B cell (primary cell): ENCODE results near the gene RIN2. TPM values are rescaled to one million over a fixed set of nuclear protein-coding genes. Genes with fewer than 3 reads are reported as not detected.

Experiments used
- ATAC-seq: fragments of 200-7000 bp; cut with Tn5 transposase; one replicate; pipeline ENCODE4 v1.10.0; 2021; ENCODE audit warnings: low read depth, mild to moderate bottlenecking, moderate number of reproducible peaks, moderate library complexity
- CTCF ChIA-PET: fragments of 350-600 bp; sonication (Branson Sonifier 250); formaldehyde crosslinking; loops from one replicate; lab custom pipeline; 2021; ENCODE audit warnings: antibody characterized with exemption, inconsistent platforms; lab: Charles Lee
- POLR2A ChIA-PET: fragments of 350-600 bp; sonication (Branson Sonifier 250); formaldehyde crosslinking; loops from one replicate; lab custom pipeline; 2021; ENCODE audit warnings: antibody characterized with exemption; lab: Charles Lee
- DNase-seq: peaks from one replicate; pipeline ENCODE4 v3.0.0; 2013
- H2AFZ ChIP-seq: 2 replicates; pipeline ENCODE4 v1.6.1; 2012; ENCODE audit warnings: mild to moderate bottlenecking, low read depth, low read length; ENCODE audit not compliant: insufficient read depth, poor library complexity, severe bottlenecking
- H3K27ac ChIP-seq, 2 donors: 1 replicate in 1 of 2; 2 replicates in 1 of 2; pipeline ENCODE4 v1.5.1; 2012 to 2013; ENCODE audit warnings: low read length in 2 of 2, mild to moderate bottlenecking in 2 of 2, moderate library complexity in 1 of 2
- H3K27me3 ChIP-seq, 4 experiments: fragments of 200-600 bp in 1 of 4; sonication (generic) in 1 of 4; replicated peaks in 1 of 4; 1 replicate in 2 of 4; 2 replicates in 2 of 4; pipeline versions ENCODE4 v1.6.1 to v1.7.0; 2013 to 2016; ENCODE audit warnings: low read length in 3 of 4, mild to moderate bottlenecking in 2 of 4, mixed read lengths in 1 of 4, moderate library complexity in 1 of 4; ENCODE audit not compliant: insufficient read depth in 4 of 4, control insufficient read depth in 3 of 4; ENCODE audit errors: control extremely low read depth in 1 of 4
- H3K36me3 ChIP-seq, 2 experiments: replicated peaks in 1 of 2; 1 replicate in 1 of 2; 2 replicates in 1 of 2; pipeline versions ENCODE4 v1.6.1 to v1.7.1; 2013; ENCODE audit warnings: low read length in 1 of 2; ENCODE audit not compliant: insufficient read depth in 2 of 2, control insufficient read depth in 1 of 2; ENCODE audit errors: control extremely low read depth in 1 of 2, extremely low read depth in 1 of 2
- H3K4me1 ChIP-seq, 2 donors: fragments of 200-600 bp in 1 of 2; sonication (generic) in 1 of 2; 1 replicate in 1 of 2; 2 replicates in 1 of 2; pipeline versions ENCODE4 v1.5.1 to v1.6.1; 2013 to 2017; ENCODE audit warnings: low read length in 2 of 2; ENCODE audit not compliant: control insufficient read depth in 2 of 2, insufficient read depth in 2 of 2
- H3K4me2 ChIP-seq: replicated peaks from 2 replicates; pipeline ENCODE3; 2012; ENCODE audit warnings: mild to moderate bottlenecking, low read depth, low read length; ENCODE audit not compliant: poor library complexity, severe bottlenecking
- H3K4me3 ChIP-seq, 5 experiments: fragments of 200-600 bp in 1 of 5; sonication (generic) in 1 of 5; 1 replicate in 3 of 5; 2 replicates in 2 of 5; pipeline versions ENCODE4 v1.5.1 to v1.7.0; 2011 to 2016; ENCODE audit warnings: low read length in 4 of 5, mild to moderate bottlenecking in 4 of 5, low read depth in 2 of 5, control low read depth in 1 of 5, moderate library complexity in 1 of 5; ENCODE audit not compliant: insufficient read depth in 1 of 5; ENCODE audit errors: control extremely low read depth in 1 of 5, extremely low read depth in 1 of 5
- H3K79me2 ChIP-seq: fragments of 200-600 bp; sonication (generic); one replicate; pipeline ENCODE4 v1.6.0; 2016; ENCODE audit warnings: low read length; ENCODE audit not compliant: control insufficient read depth, insufficient read depth
- H3K9ac ChIP-seq: fragments of 200-600 bp; sonication (generic); 2 replicates; pipeline ENCODE4 v1.6.1; 2017; ENCODE audit warnings: mild to moderate bottlenecking, low read length, moderate library complexity
- H3K9me3 ChIP-seq, 3 donors: one replicate each; pipeline versions ENCODE4 v1.6.1 to v1.7.1; 2013; ENCODE audit warnings: low read length in 2 of 3; ENCODE audit not compliant: control insufficient read depth in 2 of 3, insufficient read depth in 1 of 3; ENCODE audit errors: control extremely low read depth in 1 of 3
- H4K20me1 ChIP-seq: 2 replicates; pipeline ENCODE4 v1.6.0; 2012; ENCODE audit warnings: mild to moderate bottlenecking, low read length; ENCODE audit not compliant: insufficient read depth, control insufficient read depth, poor library complexity, severe bottlenecking
- H3K27ac Mint-ChIP-seq: one replicate; pipeline ENCODE4 v1.8.0; 2021; ENCODE audit warnings: mixed read lengths
- H3K27me3 Mint-ChIP-seq: one replicate; pipeline ENCODE4 v1.8.0; 2021; ENCODE audit warnings: mixed read lengths
- H3K4me1 Mint-ChIP-seq: one replicate; pipeline ENCODE4 v1.8.0; 2021; ENCODE audit warnings: mixed read lengths
- H3K4me3 Mint-ChIP-seq: one replicate; pipeline ENCODE4 v1.8.0; 2021; ENCODE audit warnings: mixed read lengths
- H3K9me3 Mint-ChIP-seq: one replicate; pipeline ENCODE4 v1.8.0; 2022; ENCODE audit warnings: mixed read lengths; ENCODE audit not compliant: insufficient read depth
- EZH2 ChIP-seq: IDR thresholded peaks from 2 replicates; pipeline ENCODE4 v1.6.1; 2012; ENCODE audit warnings: borderline replicate concordance, low read depth, mild to moderate bottlenecking, moderate library complexity, low read length; ENCODE audit not compliant: insufficient read depth, poor library complexity, severe bottlenecking
- WGBS: methylation state at CpG from one replicate; pipeline ENCODE4 v1.1.5; 2013; ENCODE audit warnings: missing lambda C conversion rate; ENCODE audit not compliant: insufficient coverage; 5-methylcytosine and 5-hydroxymethylcytosine counted together
- intact Hi-C: fragments of 100-400 bp; cut with micrococcal nuclease; formaldehyde crosslinking; loops from one replicate; pipeline ENCODE4 v1.10.0; 2022
- polyA plus RNA-seq: library from polyadenylated mRNA; depleted of rRNA; stranded (reverse); fragments of >200 nt; gene quantifications from 2 replicates; pipeline ENCODE4 v1.2.3, GENCODE V29; 2012
- total RNA-seq, 2 donors: library from RNA; stranded (reverse); fragments of 120-200 nt in 1 of 2; gene quantifications; 1 replicate in 1 of 2; 2 replicates in 1 of 2; pipeline versions ENCODE4 v1.2.3 to v1.2.4, GENCODE V29; 2013 to 2022
- TF ChIP-seq, protein P1 (sequence below): fragments of 200-600 bp; IDR thresholded peaks from one replicate; pipeline ENCODE4 v1.8.0; 2022; ENCODE audit warnings: antibody characterized with exemption, mild to moderate bottlenecking

RIN2 gene
- total and polyA plus RNA-seq, 2 donors (not counting 1 experiment from before 2014, with no cell fraction given), result 0.15 to 0.32 TPM

DNA sequence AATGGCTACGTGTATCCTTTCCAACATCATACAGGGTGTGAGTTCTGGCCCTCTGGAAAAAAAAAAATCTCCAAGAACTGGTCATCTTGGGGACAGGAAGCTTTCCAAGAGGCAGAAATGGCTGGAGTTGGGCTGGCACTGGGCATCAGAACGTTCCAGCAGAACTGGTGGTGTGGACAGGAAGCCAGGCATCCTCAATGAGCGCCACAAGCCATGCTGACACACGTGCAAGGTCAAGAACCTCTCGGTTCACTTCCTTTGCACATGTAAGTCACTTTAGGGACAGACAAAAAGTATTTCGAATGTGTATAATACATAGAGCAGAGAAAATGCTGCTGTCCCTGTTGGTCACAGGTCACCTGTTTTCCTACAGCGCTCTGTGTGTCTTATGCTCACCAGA is 27.4 kb upstream of the RIN2 start:
- H3K4me1 Mint-ChIP-seq, result peaks cover 35% of the 10 kb centered on the region
- Histone ChIP-seq H3K79me2 (no peaks in the 10 kb centered on the region), H3K36me3 (no peaks in the 10 kb centered on the region), H3K4me2 (no peak overlapping the region), H3K27me3 (no peaks in the 10 kb centered on the region), H2AFZ (no peak overlapping the region), H3K4me3 (no peak overlapping the region), H4K20me1 (no peaks in the 10 kb centered on the region), H3K4me1 (peaks cover 24 to 28% of the 10 kb centered on the region in 2 donors), H3K9ac (no peak overlapping the region), H3K27ac (no peak overlapping the region), H3K9me3 (peaks cover 0 to 6% (median 0%) of the 10 kb centered on the region in 3 donors)
- WGBS, result 40% methylated on average over 2 of the region's 7 CpGs
- no peaks in the 10 kb centered on the region for H3K9me3 Mint-ChIP-seq
- no peak overlapping the region for H3K27ac Mint-ChIP-seq
- ATAC-seq (no peak), DNase-seq (no peak)
- TF ChIP-seq, protein P1, sequence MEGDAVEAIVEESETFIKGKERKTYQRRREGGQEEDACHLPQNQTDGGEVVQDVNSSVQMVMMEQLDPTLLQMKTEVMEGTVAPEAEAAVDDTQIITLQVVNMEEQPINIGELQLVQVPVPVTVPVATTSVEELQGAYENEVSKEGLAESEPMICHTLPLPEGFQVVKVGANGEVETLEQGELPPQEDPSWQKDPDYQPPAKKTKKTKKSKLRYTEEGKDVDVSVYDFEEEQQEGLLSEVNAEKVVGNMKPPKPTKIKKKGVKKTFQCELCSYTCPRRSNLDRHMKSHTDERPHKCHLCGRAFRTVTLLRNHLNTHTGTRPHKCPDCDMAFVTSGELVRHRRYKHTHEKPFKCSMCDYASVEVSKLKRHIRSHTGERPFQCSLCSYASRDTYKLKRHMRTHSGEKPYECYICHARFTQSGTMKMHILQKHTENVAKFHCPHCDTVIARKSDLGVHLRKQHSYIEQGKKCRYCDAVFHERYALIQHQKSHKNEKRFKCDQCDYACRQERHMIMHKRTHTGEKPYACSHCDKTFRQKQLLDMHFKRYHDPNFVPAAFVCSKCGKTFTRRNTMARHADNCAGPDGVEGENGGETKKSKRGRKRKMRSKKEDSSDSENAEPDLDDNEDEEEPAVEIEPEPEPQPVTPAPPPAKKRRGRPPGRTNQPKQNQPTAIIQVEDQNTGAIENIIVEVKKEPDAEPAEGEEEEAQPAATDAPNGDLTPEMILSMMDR, result no peak
- TF ChIP-seq EZH2, result no peak
- ChIA-PET CTCF (no interaction called here), POLR2A (no interaction called here)
- H3K27me3 Mint-ChIP-seq, result no peaks in the 10 kb centered on the region
- H3K4me3 Mint-ChIP-seq, result no peak overlapping the region
- intact Hi-C loops, result no loop called here

- Histone ChIP-seq H4K20me1 (no peaks in the 10 kb centered on the region), H3K27ac (no peak overlapping the region), H3K79me2 (no peaks in the 10 kb centered on the region), H3K27me3 (no peaks in the 10 kb centered on the region), H3K36me3 (no peaks in the 10 kb centered on the region), H2AFZ (no peak overlapping the region), H3K4me2 (no peak overlapping the region), H3K9me3 (peaks cover 0 to under 1% (median 0%) of the 10 kb centered on the region in 3 donors), H3K4me3 (no peak overlapping the region), H3K9ac (no peak overlapping the region), H3K4me1 (peaks cover 4 to 5% of the 10 kb centered on the region in 2 donors)
- no peaks in the 10 kb centered on the region for H3K9me3 Mint-ChIP-seq
- no peak overlapping the region for H3K27ac Mint-ChIP-seq
- no peak overlapping the region for H3K4me3 Mint-ChIP-seq
- DNase-seq (no peak), ATAC-seq (no peak)
- intact Hi-C loops, result loop anchor here (5.0 kb wide), 1 partner anchor 43 kb away; no protein-coding TSS in a partner anchor
- WGBS, result 83% methylated on average over 1 of the region's 1 CpG
- peaks cover 10% of the 10 kb centered on the region for H3K4me1 Mint-ChIP-seq
- ChIA-PET CTCF (interaction anchor here (0.6 kb wide), 1 partner anchor 268 kb away, joined by 5 read pairs; no protein-coding TSS in a partner anchor), POLR2A (no interaction called here)
- TF ChIP-seq, protein P1, result no peak
- TF ChIP-seq EZH2, result no peak
- peaks cover 7% of the 10 kb centered on the region for H3K27me3 Mint-ChIP-seq
Measured at GRCh38 chr20:19734811-19735210, 23.2 kb upstream of the RIN2 start.
